ENCODE data around the gene USP36.

Gene USP36

DNA sequence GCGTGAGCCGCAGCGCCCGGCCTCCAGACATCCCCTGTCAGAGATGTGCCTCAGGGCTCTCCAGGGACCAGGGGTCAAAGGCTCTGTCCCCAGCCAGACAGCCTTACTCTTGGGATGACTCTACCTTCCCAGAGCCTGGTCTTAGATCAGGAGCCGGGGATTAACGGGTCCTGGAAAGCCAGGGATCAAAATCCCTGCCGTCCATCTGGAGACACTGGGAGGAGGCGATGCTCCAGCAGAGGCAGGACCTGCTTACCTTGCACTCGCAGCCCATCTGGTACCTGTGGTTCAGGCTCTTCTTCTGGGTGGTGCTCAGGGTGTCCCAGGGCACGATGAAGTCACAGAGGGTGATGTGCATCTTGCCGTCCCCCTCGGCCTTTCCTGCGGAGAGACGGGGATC, 16.7 kb upstream of the USP36 start:
- H3K4me3 ChIP-seq, result no peak overlapping the region
- DNase-seq (ENCODE audit: low spot score), result no peak
- H3K27ac ChIP-seq, result no peak overlapping the region
- TF ChIP-seq, protein P1, sequence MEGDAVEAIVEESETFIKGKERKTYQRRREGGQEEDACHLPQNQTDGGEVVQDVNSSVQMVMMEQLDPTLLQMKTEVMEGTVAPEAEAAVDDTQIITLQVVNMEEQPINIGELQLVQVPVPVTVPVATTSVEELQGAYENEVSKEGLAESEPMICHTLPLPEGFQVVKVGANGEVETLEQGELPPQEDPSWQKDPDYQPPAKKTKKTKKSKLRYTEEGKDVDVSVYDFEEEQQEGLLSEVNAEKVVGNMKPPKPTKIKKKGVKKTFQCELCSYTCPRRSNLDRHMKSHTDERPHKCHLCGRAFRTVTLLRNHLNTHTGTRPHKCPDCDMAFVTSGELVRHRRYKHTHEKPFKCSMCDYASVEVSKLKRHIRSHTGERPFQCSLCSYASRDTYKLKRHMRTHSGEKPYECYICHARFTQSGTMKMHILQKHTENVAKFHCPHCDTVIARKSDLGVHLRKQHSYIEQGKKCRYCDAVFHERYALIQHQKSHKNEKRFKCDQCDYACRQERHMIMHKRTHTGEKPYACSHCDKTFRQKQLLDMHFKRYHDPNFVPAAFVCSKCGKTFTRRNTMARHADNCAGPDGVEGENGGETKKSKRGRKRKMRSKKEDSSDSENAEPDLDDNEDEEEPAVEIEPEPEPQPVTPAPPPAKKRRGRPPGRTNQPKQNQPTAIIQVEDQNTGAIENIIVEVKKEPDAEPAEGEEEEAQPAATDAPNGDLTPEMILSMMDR (IDR thresholded peaks at IDR 0.05), result no peak

DNA sequence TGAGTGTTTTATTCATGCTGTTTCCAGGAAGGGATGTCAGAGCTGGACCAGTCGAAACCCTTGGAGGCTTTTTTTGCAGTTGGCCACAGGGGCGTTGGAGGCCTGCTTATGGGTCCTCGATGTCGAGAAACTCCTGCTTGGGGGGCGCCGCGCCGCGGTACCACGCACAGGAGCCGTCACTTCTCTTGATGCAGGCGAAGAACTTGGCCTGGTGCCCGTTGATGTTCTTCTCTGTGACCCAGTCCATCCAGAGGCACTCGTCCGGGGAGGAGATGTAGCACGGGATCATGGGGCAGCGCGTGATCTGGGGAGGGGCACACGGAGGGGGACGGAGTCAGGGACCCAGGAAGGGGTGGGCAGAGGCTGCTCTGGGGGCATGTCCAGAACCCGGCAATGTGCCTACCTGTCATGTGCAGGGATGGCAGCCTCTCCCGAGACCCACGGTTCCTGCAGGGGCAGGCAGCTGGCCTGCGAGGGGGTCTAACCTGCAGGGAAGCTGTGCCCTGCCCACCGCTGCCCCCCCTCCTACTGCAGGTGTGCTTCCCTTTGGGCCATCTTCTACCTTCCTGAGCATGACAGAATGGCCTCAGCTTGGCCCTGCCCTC, 15.0 kb upstream of the USP36 start:
- Histone ChIP-seq H3K27ac (no peak overlapping the region), H3K4me3 (no peak overlapping the region)
- DNase-seq (ENCODE audit: low spot score), result no peak
- TF ChIP-seq, protein P1 (IDR thresholded peaks at IDR 0.05), result no peak

DNA sequence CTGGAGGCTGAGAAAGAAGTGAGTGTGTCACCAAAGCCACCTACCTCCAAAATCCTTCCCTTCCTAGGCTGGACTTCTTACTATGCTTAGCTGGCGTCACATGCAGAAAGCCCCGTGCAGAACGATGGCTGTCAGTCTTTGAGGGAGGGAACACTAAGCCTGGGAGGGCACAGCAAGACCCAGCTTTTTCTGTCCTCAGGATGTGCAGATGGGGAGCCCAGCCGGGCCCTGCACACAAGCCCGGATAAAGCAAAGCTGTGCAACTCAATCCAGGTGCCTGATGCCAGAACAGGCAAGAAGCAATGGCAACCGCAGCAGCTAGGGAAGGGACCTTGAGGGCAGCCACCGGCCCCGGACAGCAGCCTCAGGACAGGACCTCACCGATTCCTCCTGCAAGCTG, 13.9 kb upstream of the USP36 start:
- TF ChIP-seq, protein P1 (IDR thresholded peaks at IDR 0.05), result no peak
- no peak overlapping the region for H3K4me3 ChIP-seq
- no peak for DNase-seq (ENCODE audit: low spot score)
- no peak overlapping the region for H3K27ac ChIP-seq

DNA sequence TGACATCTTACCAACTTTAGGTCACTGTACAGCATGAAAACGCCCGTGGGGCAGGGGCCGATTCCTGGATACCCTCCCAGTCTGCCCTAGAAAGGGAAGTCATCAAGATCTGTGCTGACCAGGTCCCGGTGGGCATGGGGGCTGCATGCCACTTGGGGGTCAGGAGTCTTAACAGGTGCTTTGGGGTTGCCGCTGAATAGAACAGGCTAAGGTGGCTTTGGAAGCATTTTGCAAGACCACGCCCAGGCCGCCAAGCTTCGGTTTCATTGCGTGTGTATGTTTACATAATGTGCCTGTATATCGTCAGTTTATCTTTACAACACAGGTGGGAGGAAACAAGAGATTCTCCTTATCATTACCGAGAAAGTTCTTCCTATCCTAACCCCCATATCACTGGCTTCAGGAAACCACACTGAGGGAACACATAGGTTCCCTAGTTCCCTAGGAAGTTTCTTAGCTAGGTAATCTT, 13.3 kb upstream of the USP36 start:
- TF ChIP-seq, protein P1 (IDR thresholded peaks at IDR 0.05), result no peak

DNA sequence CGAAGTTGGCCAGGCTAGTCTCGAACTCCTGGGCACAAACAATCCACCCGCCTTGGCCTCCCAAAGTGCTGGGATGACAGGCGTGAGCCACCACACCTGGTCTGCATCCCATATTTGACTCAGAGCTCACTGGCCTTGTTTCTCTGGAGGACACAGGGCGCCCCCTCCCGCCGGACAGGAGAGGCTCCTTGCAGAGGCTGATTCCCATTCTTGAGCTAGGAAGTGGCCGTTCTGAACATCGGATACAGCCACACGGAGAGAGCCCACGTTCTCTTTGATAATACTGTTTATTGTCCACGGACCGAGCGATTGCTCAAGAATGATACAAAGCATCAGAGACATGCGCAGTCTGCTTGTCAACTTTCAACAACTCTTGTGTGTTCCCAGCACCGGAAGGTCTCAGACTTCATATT, 12.1 kb upstream of the USP36 start:
- DNase-seq (ENCODE audit: low spot score), result no peak

More for the DNA sequence above, 13.3 kb upstream of the USP36 start:
- Histone ChIP-seq H3K27ac (no peak overlapping the region), H3K4me3 (no peak overlapping the region)
- DNase-seq (ENCODE audit: low spot score), result no peak

DNA sequence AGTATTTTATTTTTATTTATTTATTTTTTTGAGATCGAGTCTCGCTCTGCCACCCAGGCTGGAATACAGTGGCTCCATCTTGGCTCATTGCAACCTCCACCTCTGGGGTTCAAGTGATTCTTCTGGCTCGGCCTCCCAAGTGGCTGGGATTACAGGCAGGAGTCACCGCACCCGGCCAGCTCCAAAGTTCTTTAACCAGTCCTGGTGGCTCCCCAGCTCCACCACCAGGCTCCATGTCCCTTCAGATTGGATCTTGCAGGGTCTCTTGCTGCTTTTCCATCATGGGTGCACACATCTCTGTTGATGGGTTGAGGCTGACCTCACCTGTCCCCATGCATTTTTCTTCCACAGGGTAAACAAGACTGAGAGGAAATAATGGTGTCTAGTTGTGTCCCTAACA, 8.4 kb upstream of the USP36 start:
- TF ChIP-seq, protein P1 (IDR thresholded peaks at IDR 0.05), result no peak
- Histone ChIP-seq H3K4me3 (no peak overlapping the region), H3K27ac (no peak overlapping the region)
- DNase-seq (ENCODE audit: low spot score), result no peak

More for the DNA sequence above, 12.1 kb upstream of the USP36 start:
- Histone ChIP-seq H3K27ac (no peak overlapping the region), H3K4me3 (no peak overlapping the region)
- TF ChIP-seq, protein P1 (IDR thresholded peaks at IDR 0.05), result no peak

DNA sequence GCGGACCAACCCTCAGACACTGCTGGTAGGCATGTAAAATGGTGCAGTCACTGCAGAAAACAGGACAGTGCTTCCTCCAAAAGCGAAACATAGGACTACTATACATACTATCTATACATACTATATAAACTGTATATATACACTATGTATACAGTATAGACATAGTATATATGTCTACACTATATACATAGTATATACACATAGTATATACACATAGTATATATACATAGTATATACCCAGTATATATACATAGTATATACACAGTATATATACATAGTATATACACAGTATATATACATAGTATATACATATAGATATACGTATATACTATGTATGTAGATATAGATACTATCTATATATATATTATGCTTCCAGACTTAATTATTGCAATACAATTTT, 6.4 kb upstream of the USP36 start:
- no peak for DNase-seq (ENCODE audit: low spot score)
- Histone ChIP-seq H3K27ac (no peak overlapping the region), H3K4me3 (no peak overlapping the region)
- TF ChIP-seq, protein P1 (IDR thresholded peaks at IDR 0.05), result no peak

Measured in coronary artery (tissue), 2 donors.